Type B pancreatic cell (in vitro differentiated cells): ENCODE data around the gene KIF21A. TPM values are rescaled to one million over a fixed set of nuclear protein-coding genes. Genes with fewer than 3 reads are reported as not detected.

Experiments used
- DNase-seq: peaks from one replicate; pipeline ENCODE4 v3.0.0; 2021; ENCODE audit warnings: mixed read lengths; ENCODE audit not compliant: unreplicated experiment; ENCODE audit errors: extremely low spot score
- H3K27ac Mint-ChIP-seq: 2 replicates; pipeline ENCODE4 v1.8.0; 2021; ENCODE audit warnings: mild to moderate bottlenecking, mixed read lengths
- H3K27me3 Mint-ChIP-seq: 2 replicates; pipeline ENCODE4 v1.8.0; 2021; ENCODE audit warnings: mixed read lengths
- H3K36me3 Mint-ChIP-seq: 2 replicates; pipeline ENCODE4 v1.8.0; 2021; ENCODE audit warnings: mixed read lengths
- H3K4me1 Mint-ChIP-seq: one replicate; pipeline ENCODE4 v1.8.0; 2021; ENCODE audit warnings: mixed read lengths; ENCODE audit not compliant: unreplicated experiment
- H3K4me3 Mint-ChIP-seq: 2 replicates; pipeline ENCODE4 v1.8.0; 2021; ENCODE audit warnings: mild to moderate bottlenecking, mixed read lengths
- H3K9me3 Mint-ChIP-seq: 2 replicates; pipeline ENCODE4 v1.8.0; 2021; ENCODE audit warnings: mixed read lengths
- CTCF ChIP-seq: fragments of 200-600 bp; sonication (generic); conservative IDR thresholded peaks from 2 replicates; pipeline ENCODE4 v1.5.0; 2021; ENCODE audit warnings: antibody characterized with exemption, mild to moderate bottlenecking
- total RNA-seq: library from RNA; stranded (reverse); gene quantifications from 2 replicates; pipeline ENCODE4 v1.2.1, GENCODE V29; 2021; ENCODE audit warnings: low replicate concordance

The KIF21A gene
- total RNA-seq, 1 donor from 2014 or later = 25.7 TPM

- no peak overlapping the region for H3K27ac Mint-ChIP-seq
- H3K9me3 Mint-ChIP-seq = no peaks in the 10 kb centered on the region
- no peak for TF ChIP-seq CTCF
- no peaks in the 10 kb centered on the region for H3K27me3 Mint-ChIP-seq
- H3K36me3 Mint-ChIP-seq = no peaks in the 10 kb centered on the region
- H3K4me3 Mint-ChIP-seq = no peak overlapping the region
- DNase-seq = no peak
- no peaks in the 10 kb centered on the region for H3K4me1 Mint-ChIP-seq
Observed at GRCh38 chr12:39267886-39268285, 175.0 kb downstream of the KIF21A start.

GRCh38 chr12:39252628-39253027, 190.3 kb downstream of the KIF21A start:
- Mint-ChIP-seq H3K27me3 (no peaks in the 10 kb centered on the region), H3K4me3 (no peak overlapping the region), H3K27ac (no peak overlapping the region), H3K36me3 (no peaks in the 10 kb centered on the region), H3K4me1 (no peaks in the 10 kb centered on the region), H3K9me3 (no peaks in the 10 kb centered on the region)
- TF ChIP-seq CTCF = no peak
- DNase-seq = no peak

Other genes starting within 250 kb of the KIF21A start
- 0.12 and 0.34 TPM in 2 replicates for gene ABCD2, start 176.7 kb upstream of the KIF21A start, total RNA-seq